ENCODE data around the gene SPOPL. TPM values are rescaled to one million over a fixed set of nuclear protein-coding genes. Genes with fewer than 3 reads are reported as not detected.

The SPOPL gene
- total RNA-seq, 1 experiment from 2014 or later = 13.6 TPM

GRCh38 chr2:138499684-138500083, 1.9 kb upstream of the SPOPL start:
- H2BK15ac ChIP-seq (ENCODE audit: low read depth, low read length) = no peak overlapping the region
- H4K8ac ChIP-seq (replicated peaks; ENCODE audit: insufficient read length, low read depth, low read length) = no peak overlapping the region
- no peak overlapping the region for H3K4ac ChIP-seq (ENCODE audit: low read depth, low read length)
- H3K9ac ChIP-seq (ENCODE audit: extremely low read depth, insufficient read length, low read length) = no peak overlapping the region
- H4K5ac ChIP-seq (ENCODE audit: insufficient read length, low read depth, low read length) = no peak overlapping the region
- no peaks in the 10 kb centered on the region for H3K27me3 ChIP-seq (ENCODE audit: insufficient read depth, low read length)
- H2BK12ac ChIP-seq (ENCODE audit: insufficient read length, low read depth, low read length) = no peak overlapping the region
- no peak overlapping the region for H2BK20ac ChIP-seq (ENCODE audit: low read depth, low read length, poor library complexity, severe bottlenecking)
- H3K9me3 ChIP-seq (ENCODE audit: control insufficient read depth, low read depth, low read length) = no peaks in the 10 kb centered on the region
- no peak overlapping the region for H3K27ac Mint-ChIP-seq
- H3K79me2 ChIP-seq (ENCODE audit: insufficient read depth, low read length) = no peaks in the 10 kb centered on the region; the same call in 1 of the 2 replicates
- no peak overlapping the region for H3K4me2 ChIP-seq (ENCODE audit: insufficient read depth, insufficient read length, low read length)
- no peak for DNase-seq
- TF ChIP-seq CTCF (conservative IDR thresholded peaks at IDR 0.05) = no peak
- H4K91ac ChIP-seq (ENCODE audit: insufficient read length, low read depth, low read length) = no peak overlapping the region
- peaks cover 8% of the 10 kb centered on the region for H3K23me2 ChIP-seq (ENCODE audit: insufficient read length, low read depth, low read length, poor library complexity, severe bottlenecking)
- no peak overlapping the region for H2AFZ ChIP-seq (ENCODE audit: low read length)
- peaks cover 0 to 5% (median 4%) of the 10 kb centered on the region in 3 experiments; a peak in 3 of 7 replicates for H3K36me3 Mint-ChIP-seq (ENCODE audit: insufficient read depth in 1 of 3, low read depth in 3 of 3)
- no peak overlapping the region for H2BK120ac ChIP-seq (ENCODE audit: low read depth, low read length, poor library complexity, severe bottlenecking)
- no peak overlapping the region for H2AK5ac ChIP-seq (ENCODE audit: insufficient read length, low read length)
- no peak overlapping the region for H3T11ph ChIP-seq (ENCODE audit: low read length)
- H3K4me1 ChIP-seq (ENCODE audit: insufficient read depth, low read length) = no peaks in the 10 kb centered on the region
- WGBS (ENCODE audit: extremely low coverage, insufficient read length, low lambda C conversion rate) = no CpG with 5 or more reads among the region's 4 CpGs
- H2BK5ac ChIP-seq (ENCODE audit: insufficient read length, low read length) = no peak overlapping the region
- no peak overlapping the region for H3K56ac ChIP-seq (ENCODE audit: insufficient read length, low read depth, low read length)
- no peak overlapping the region for H3K4me3 Mint-ChIP-seq
- no peak overlapping the region for H3K14ac ChIP-seq (ENCODE audit: insufficient read depth, low read length)
- H3K18ac ChIP-seq (ENCODE audit: insufficient read length, low read depth, low read length) = no peak overlapping the region
- no peaks in the 10 kb centered on the region for H3K79me1 ChIP-seq (ENCODE audit: insufficient read depth, low read depth, low read length, poor library complexity, severe bottlenecking)
- no peaks in the 10 kb centered on the region for H3K9me3 Mint-ChIP-seq
- H3K27ac ChIP-seq (ENCODE audit: insufficient read length, low read depth, low read length) = no peak overlapping the region
- no peak overlapping the region for H3K23ac ChIP-seq (ENCODE audit: insufficient read length, low read depth, low read length)
- peaks cover 35 to 39% of the 10 kb centered on the region in 2 experiments for H3K4me1 Mint-ChIP-seq
- H4K20me1 ChIP-seq (ENCODE audit: control insufficient read depth, insufficient read depth, insufficient read length) = no peaks in the 10 kb centered on the region
- no peaks in the 10 kb centered on the region; the same call in 1 of the 2 replicates for H3K27me3 Mint-ChIP-seq (ENCODE audit: low read depth)
